ENCODE results near the gene ATP13A4. TPM values are rescaled to one million over a fixed set of nuclear protein-coding genes. Genes with fewer than 3 reads are reported as not detected.

The ATP13A4 gene
- total RNA-seq, 1 experiment from 2014 or later = not detected

- H3K9me3 Mint-ChIP-seq (ENCODE audit: unreplicated experiment) = no peaks in the 10 kb centered on the region
- DNase-seq (ENCODE audit: unreplicated experiment) = no peak
- intact Hi-C loops (cut with micrococcal nuclease) = no loop called here
- H3K27ac Mint-ChIP-seq (ENCODE audit: low read depth, unreplicated experiment) = no peak overlapping the region
- no peak overlapping the region for H3K4me3 Mint-ChIP-seq (ENCODE audit: unreplicated experiment)
- H3K27me3 Mint-ChIP-seq (ENCODE audit: insufficient read depth, unreplicated experiment) = no peaks in the 10 kb centered on the region
- no peaks in the 10 kb centered on the region for H3K4me1 Mint-ChIP-seq (ENCODE audit: insufficient read depth, unreplicated experiment)
- POLR2A ChIA-PET = interaction anchor here (0.6 kb wide), 1 partner anchor 728 kb away, joined by 3 read pairs; no protein-coding TSS in a partner anchor
- BruUV-seq (replicated peaks) = no TSS peak
- CTCF ChIA-PET = no interaction called here
- no peak for TF ChIP-seq CTCF (IDR thresholded peaks at IDR 0.05; ENCODE audit: unreplicated experiment)
- H3K36me3 Mint-ChIP-seq (ENCODE audit: insufficient read depth, unreplicated experiment) = no peaks in the 10 kb centered on the region
Measured at GRCh38 chr3:193403307-193403706, 151.4 kb downstream of the ATP13A4 start.

- no TSS peak for BruUV-seq (replicated peaks)
- DNase-seq (ENCODE audit: unreplicated experiment) = peak; percentile 16
- H3K9me3 Mint-ChIP-seq (ENCODE audit: unreplicated experiment) = no peaks in the 10 kb centered on the region
Measured at GRCh38 chr3:193400304-193400703, 154.4 kb downstream of the ATP13A4 start.

GRCh38 chr3:193396451-193397244 lies 158.0 kb downstream of the ATP13A4 start:
- no peak overlapping the region for H3K27ac Mint-ChIP-seq (ENCODE audit: low read depth, unreplicated experiment)
- no peak overlapping the region for H3K4me3 Mint-ChIP-seq (ENCODE audit: unreplicated experiment)
- intact Hi-C loops (cut with micrococcal nuclease) = no loop called here
- H3K4me1 Mint-ChIP-seq (ENCODE audit: insufficient read depth, unreplicated experiment) = no peaks in the 10 kb centered on the region
- CTCF ChIA-PET = no interaction called here
- H3K27me3 Mint-ChIP-seq (ENCODE audit: insufficient read depth, unreplicated experiment) = peaks cover 12% of the 10 kb centered on the region
- no peaks in the 10 kb centered on the region for H3K9me3 Mint-ChIP-seq (ENCODE audit: unreplicated experiment)
- no TSS peak for BruUV-seq (replicated peaks)
- H3K36me3 Mint-ChIP-seq (ENCODE audit: insufficient read depth, unreplicated experiment) = no peaks in the 10 kb centered on the region
- peak; percentile 21 for DNase-seq (ENCODE audit: unreplicated experiment)
- no peak for TF ChIP-seq CTCF (IDR thresholded peaks at IDR 0.05; ENCODE audit: unreplicated experiment)
- POLR2A ChIA-PET = no interaction called here

More at GRCh38 chr3:193400304-193400703, 154.4 kb downstream of the ATP13A4 start:
- no peak for TF ChIP-seq CTCF (IDR thresholded peaks at IDR 0.05; ENCODE audit: unreplicated experiment)
- ChIA-PET POLR2A (no interaction called here), CTCF (interaction anchor here (0.6 kb wide), 1 partner anchor 594 kb away, joined by 3 read pairs; no protein-coding TSS in a partner anchor)
- Mint-ChIP-seq H3K4me1 (ENCODE audit: insufficient read depth, unreplicated experiment) (no peaks in the 10 kb centered on the region), H3K27ac (ENCODE audit: low read depth, unreplicated experiment) (no peak overlapping the region), H3K27me3 (ENCODE audit: insufficient read depth, unreplicated experiment) (peaks cover 12% of the 10 kb centered on the region), H3K36me3 (ENCODE audit: insufficient read depth, unreplicated experiment) (no peaks in the 10 kb centered on the region), H3K4me3 (ENCODE audit: unreplicated experiment) (no peak overlapping the region)
- intact Hi-C loops (cut with micrococcal nuclease) = no loop called here

- intact Hi-C loops (cut with micrococcal nuclease) = no loop called here
- no peaks in the 10 kb centered on the region for H3K9me3 Mint-ChIP-seq (ENCODE audit: unreplicated experiment)
- DNase-seq (ENCODE audit: unreplicated experiment) = peak; percentile 87
- TF ChIP-seq CTCF (IDR thresholded peaks at IDR 0.05; ENCODE audit: unreplicated experiment) = no peak
- BruUV-seq (replicated peaks) = no TSS peak
- no peak overlapping the region for H3K4me3 Mint-ChIP-seq (ENCODE audit: unreplicated experiment)
- POLR2A ChIA-PET = no interaction called here
- no peaks in the 10 kb centered on the region for H3K36me3 Mint-ChIP-seq (ENCODE audit: insufficient read depth, unreplicated experiment)
- no peaks in the 10 kb centered on the region for H3K27me3 Mint-ChIP-seq (ENCODE audit: insufficient read depth, unreplicated experiment)
- H3K4me1 Mint-ChIP-seq (ENCODE audit: insufficient read depth, unreplicated experiment) = no peaks in the 10 kb centered on the region
- CTCF ChIA-PET = no interaction called here
- H3K27ac Mint-ChIP-seq (ENCODE audit: low read depth, unreplicated experiment) = no peak overlapping the region
Measured at GRCh38 chr3:193391902-193392301, 162.8 kb downstream of the ATP13A4 start.
